ENCODE measurements around the gene FAM118B.
"Not testable (repeated sequence)": the region's sequence is repeated elsewhere in the genome, so short reads cannot be mapped to it uniquely, and the experiment has no call there.

FAM118B gene

GRCh38 chr11:126253265-126253664 lies 41.7 kb downstream of the FAM118B start (continued):
- TF ChIP-seq ZNF8 (CRISPR knock-in tag; IDR thresholded peaks at IDR 0.05) (no peak), GLIS3 (CRISPR knock-in tag; IDR thresholded peaks at IDR 0.05) (no peak)

- TF ChIP-seq TOX (CRISPR knock-in tag; IDR thresholded peaks at IDR 0.05; ENCODE audit: borderline replicate concordance) = no peak
- TF ChIP-seq ARNTL (CRISPR knock-in tag; IDR thresholded peaks at IDR 0.05; ENCODE audit: borderline replicate concordance, low read depth) = no peak
- TF ChIP-seq ZNF8 (CRISPR knock-in tag; IDR thresholded peaks at IDR 0.05) = no peak
- TF ChIP-seq SNAI2 (CRISPR knock-in tag; IDR thresholded peaks at IDR 0.05) = no peak
- TF ChIP-seq RARB (CRISPR knock-in tag; IDR thresholded peaks at IDR 0.05) = no peak
- no peak for TF ChIP-seq PATZ1 (CRISPR knock-in tag; IDR thresholded peaks at IDR 0.05; ENCODE audit: borderline replicate concordance)
- no peak for TF ChIP-seq ZNF70 (CRISPR knock-in tag; IDR thresholded peaks at IDR 0.05)
- no peak for TF ChIP-seq PPARA (CRISPR knock-in tag; IDR thresholded peaks at IDR 0.05; ENCODE audit: borderline replicate concordance)
- TF ChIP-seq TSHZ2 (CRISPR knock-in tag; IDR thresholded peaks at IDR 0.05) = no peak
- TF ChIP-seq GLIS3 (CRISPR knock-in tag; IDR thresholded peaks at IDR 0.05) = no peak
- no peak for TF ChIP-seq TCF4 (CRISPR knock-in tag; IDR thresholded peaks at IDR 0.05; ENCODE audit: borderline replicate concordance)
- no peak for TF ChIP-seq CSDC2 (CRISPR knock-in tag; IDR thresholded peaks at IDR 0.05)
- no peak for TF ChIP-seq POU6F1 (CRISPR knock-in tag; IDR thresholded peaks at IDR 0.05; ENCODE audit: borderline replicate concordance, low read depth)
- no peak for TF ChIP-seq ZC3H10 (CRISPR knock-in tag; IDR thresholded peaks at IDR 0.05)
- TF ChIP-seq BACH2 (CRISPR knock-in tag; IDR thresholded peaks at IDR 0.05; ENCODE audit: borderline replicate concordance) = no peak
- no peak for TF ChIP-seq ZFP3 (CRISPR knock-in tag; IDR thresholded peaks at IDR 0.05)
- TF ChIP-seq ISL1 (CRISPR knock-in tag; IDR thresholded peaks at IDR 0.05) = no peak
- ATAC-seq = no peak
Observed at GRCh38 chr11:126254819-126255218, 43.2 kb downstream of the FAM118B start.

GRCh38 chr11:126255507-126255906 lies 43.9 kb downstream of the FAM118B start:
- ATAC-seq = not testable (repeated sequence)

- no peak for TF ChIP-seq ZNF70 (CRISPR knock-in tag; IDR thresholded peaks at IDR 0.05)
- TF ChIP-seq ESRRG (CRISPR knock-in tag; IDR thresholded peaks at IDR 0.05) = no peak
- no peak for TF ChIP-seq ISL1 (CRISPR knock-in tag; IDR thresholded peaks at IDR 0.05)
- no peak for TF ChIP-seq CREB5 (CRISPR knock-in tag; IDR thresholded peaks at IDR 0.05; ENCODE audit: low read depth)
- TF ChIP-seq ZFP30 (CRISPR knock-in tag; IDR thresholded peaks at IDR 0.05) = no peak
- no peak for TF ChIP-seq CSRNP3 (CRISPR knock-in tag; IDR thresholded peaks at IDR 0.05)
- TF ChIP-seq CSDC2 (CRISPR knock-in tag; IDR thresholded peaks at IDR 0.05) = no peak
- no peak for TF ChIP-seq ZFP3 (CRISPR knock-in tag; IDR thresholded peaks at IDR 0.05)
- ATAC-seq = no peak
Observed at GRCh38 chr11:126256216-126256615, 44.6 kb downstream of the FAM118B start.
